Measurements from ENCODE around the gene PRICKLE1. TPM values are rescaled to one million over a fixed set of nuclear protein-coding genes. Genes with fewer than 3 reads are reported as not detected.
A peak's percentile ranks its signal among the peaks of the same experiment; 100 is the strongest.

The PRICKLE1 gene
- polyA plus RNA-seq, 1 donor from 2014 or later = 20.6 TPM

DNA sequence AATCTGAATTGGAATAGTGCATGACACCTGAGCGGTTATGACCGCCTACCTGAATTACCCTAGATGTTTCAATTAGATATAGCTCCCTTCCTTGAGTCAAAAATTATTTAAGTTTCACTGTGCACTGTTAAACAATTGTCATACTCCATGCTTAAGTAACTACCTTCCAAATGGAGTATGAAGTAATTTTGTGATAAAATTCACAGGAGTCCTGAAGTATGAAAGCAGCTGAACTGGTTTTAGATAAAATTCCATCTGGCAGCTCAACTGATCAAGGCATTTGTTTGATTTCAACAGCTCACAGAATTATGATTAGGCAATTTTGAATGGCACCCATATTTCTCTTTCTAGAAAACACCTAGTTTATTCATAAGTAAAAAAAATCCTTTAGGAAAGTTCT, 19.5 kb downstream of the PRICKLE1 start:
- H3K27ac ChIP-seq (ENCODE audit: low read length) = no peak overlapping the region

DNA sequence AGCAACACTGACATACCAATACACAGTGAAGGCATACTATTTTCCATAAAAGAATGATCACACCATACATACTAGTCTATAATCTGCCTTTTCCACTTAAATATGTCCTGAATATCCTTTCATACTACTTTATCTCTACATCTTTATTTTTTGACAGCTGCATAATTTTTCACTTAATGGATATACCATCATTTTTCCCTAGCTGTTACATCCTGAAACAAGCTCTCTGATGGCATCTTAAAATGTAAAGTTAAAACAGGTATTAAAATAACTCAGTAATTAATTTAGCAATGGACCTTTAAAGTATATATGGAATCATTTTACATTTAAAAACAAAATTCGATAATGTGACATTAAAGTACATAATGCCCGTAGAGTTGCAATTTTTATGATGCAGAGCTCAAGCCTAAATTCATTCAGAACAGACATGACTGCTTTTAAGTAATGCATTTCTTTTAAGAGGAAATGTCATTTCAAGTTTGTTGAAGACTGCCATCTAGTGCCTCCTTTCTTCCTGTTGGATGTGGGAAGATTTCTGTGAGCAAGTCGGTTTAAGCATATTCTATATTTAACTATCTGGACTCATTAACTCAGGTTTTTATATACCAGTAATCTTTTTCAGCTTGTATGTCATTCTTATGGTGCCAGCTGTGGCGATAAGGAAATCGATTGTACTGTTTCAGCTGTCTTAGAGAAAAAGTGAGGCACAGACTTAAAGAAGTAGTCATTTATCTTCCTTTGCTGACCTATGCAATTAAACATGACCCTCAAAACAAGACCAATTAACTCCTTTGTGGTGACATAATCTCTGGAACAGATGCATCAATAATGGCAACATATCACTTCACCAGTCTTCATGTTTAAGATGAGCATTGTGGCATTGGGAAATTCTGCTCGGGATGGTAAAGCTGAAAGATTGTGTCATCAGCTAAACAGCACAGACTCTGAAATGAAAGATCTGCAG, 20.3 kb downstream of the PRICKLE1 start:
- Histone ChIP-seq H3K9ac (ENCODE audit: low read length) (no peak overlapping the region), H3F3A (ENCODE audit: insufficient read depth, low read length, poor library complexity, severe bottlenecking) (no peaks in the 10 kb centered on the region), H3K4me3 (ENCODE audit: low read length) (no peak overlapping the region), H3K4me2 (ENCODE audit: low read length) (no peak overlapping the region), H3K36me3 (ENCODE audit: insufficient read depth, low read length) (no peaks in the 10 kb centered on the region), H2AFZ (ENCODE audit: low read depth, low read length) (no peak overlapping the region), H3K27me3 (ENCODE audit: insufficient read depth, low read depth, low read length) (no peaks in the 10 kb centered on the region), H3K79me2 (replicated peaks; ENCODE audit: insufficient read depth, low read length) (peaks cover 18% of the 10 kb centered on the region), H3K9me3 (ENCODE audit: low read length) (no peaks in the 10 kb centered on the region), H3K27ac (ENCODE audit: low read length) (no peak overlapping the region), H4K20me1 (ENCODE audit: insufficient read depth) (no peaks in the 10 kb centered on the region), H3K9me2 (ENCODE audit: insufficient read depth, low read length) (no peaks in the 10 kb centered on the region)
- TF ChIP-seq EZH2 (IDR thresholded peaks at IDR 0.05; ENCODE audit: borderline replicate concordance, insufficient read depth, low read length, poor library complexity, severe bottlenecking) = no peak
- TF ChIP-seq SMC3 (conservative IDR thresholded peaks at IDR 0.05; ENCODE audit: poor library complexity) = peak; percentile 65
- TF ChIP-seq MXI1 (conservative IDR thresholded peaks at IDR 0.05; ENCODE audit: poor library complexity, severe bottlenecking) = no peak
- TF ChIP-seq RAD21 (conservative IDR thresholded peaks at IDR 0.05) = peak; percentile 67
- TF ChIP-seq, protein P1, sequence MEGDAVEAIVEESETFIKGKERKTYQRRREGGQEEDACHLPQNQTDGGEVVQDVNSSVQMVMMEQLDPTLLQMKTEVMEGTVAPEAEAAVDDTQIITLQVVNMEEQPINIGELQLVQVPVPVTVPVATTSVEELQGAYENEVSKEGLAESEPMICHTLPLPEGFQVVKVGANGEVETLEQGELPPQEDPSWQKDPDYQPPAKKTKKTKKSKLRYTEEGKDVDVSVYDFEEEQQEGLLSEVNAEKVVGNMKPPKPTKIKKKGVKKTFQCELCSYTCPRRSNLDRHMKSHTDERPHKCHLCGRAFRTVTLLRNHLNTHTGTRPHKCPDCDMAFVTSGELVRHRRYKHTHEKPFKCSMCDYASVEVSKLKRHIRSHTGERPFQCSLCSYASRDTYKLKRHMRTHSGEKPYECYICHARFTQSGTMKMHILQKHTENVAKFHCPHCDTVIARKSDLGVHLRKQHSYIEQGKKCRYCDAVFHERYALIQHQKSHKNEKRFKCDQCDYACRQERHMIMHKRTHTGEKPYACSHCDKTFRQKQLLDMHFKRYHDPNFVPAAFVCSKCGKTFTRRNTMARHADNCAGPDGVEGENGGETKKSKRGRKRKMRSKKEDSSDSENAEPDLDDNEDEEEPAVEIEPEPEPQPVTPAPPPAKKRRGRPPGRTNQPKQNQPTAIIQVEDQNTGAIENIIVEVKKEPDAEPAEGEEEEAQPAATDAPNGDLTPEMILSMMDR (IDR thresholded peaks at IDR 0.05; ENCODE audit: poor library complexity, severe bottlenecking) = peak; percentile 69
- no peak for TF ChIP-seq EP300 (conservative IDR thresholded peaks at IDR 0.05; ENCODE audit: poor library complexity, severe bottlenecking)
- TF ChIP-seq, protein P2, sequence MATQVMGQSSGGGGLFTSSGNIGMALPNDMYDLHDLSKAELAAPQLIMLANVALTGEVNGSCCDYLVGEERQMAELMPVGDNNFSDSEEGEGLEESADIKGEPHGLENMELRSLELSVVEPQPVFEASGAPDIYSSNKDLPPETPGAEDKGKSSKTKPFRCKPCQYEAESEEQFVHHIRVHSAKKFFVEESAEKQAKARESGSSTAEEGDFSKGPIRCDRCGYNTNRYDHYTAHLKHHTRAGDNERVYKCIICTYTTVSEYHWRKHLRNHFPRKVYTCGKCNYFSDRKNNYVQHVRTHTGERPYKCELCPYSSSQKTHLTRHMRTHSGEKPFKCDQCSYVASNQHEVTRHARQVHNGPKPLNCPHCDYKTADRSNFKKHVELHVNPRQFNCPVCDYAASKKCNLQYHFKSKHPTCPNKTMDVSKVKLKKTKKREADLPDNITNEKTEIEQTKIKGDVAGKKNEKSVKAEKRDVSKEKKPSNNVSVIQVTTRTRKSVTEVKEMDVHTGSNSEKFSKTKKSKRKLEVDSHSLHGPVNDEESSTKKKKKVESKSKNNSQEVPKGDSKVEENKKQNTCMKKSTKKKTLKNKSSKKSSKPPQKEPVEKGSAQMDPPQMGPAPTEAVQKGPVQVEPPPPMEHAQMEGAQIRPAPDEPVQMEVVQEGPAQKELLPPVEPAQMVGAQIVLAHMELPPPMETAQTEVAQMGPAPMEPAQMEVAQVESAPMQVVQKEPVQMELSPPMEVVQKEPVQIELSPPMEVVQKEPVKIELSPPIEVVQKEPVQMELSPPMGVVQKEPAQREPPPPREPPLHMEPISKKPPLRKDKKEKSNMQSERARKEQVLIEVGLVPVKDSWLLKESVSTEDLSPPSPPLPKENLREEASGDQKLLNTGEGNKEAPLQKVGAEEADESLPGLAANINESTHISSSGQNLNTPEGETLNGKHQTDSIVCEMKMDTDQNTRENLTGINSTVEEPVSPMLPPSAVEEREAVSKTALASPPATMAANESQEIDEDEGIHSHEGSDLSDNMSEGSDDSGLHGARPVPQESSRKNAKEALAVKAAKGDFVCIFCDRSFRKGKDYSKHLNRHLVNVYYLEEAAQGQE (IDR thresholded peaks at IDR 0.05; ENCODE audit: borderline replicate concordance) = no peak
- no peak for TF ChIP-seq POLR2AphosphoS5 (IDR thresholded peaks at IDR 0.05)

More for the DNA sequence above, 19.5 kb downstream of the PRICKLE1 start:
- H2AFZ ChIP-seq (ENCODE audit: low read depth, low read length) = no peak overlapping the region
- H3K4me2 ChIP-seq (ENCODE audit: low read length) = no peak overlapping the region
- peaks cover 18% of the 10 kb centered on the region for H3K79me2 ChIP-seq (replicated peaks; ENCODE audit: insufficient read depth, low read length)
- H3K9me3 ChIP-seq (ENCODE audit: low read length) = no peaks in the 10 kb centered on the region
- H3K27me3 ChIP-seq (ENCODE audit: insufficient read depth, low read depth, low read length) = no peaks in the 10 kb centered on the region
- H3F3A ChIP-seq (ENCODE audit: insufficient read depth, low read length, poor library complexity, severe bottlenecking) = no peaks in the 10 kb centered on the region
- H4K20me1 ChIP-seq (ENCODE audit: insufficient read depth) = no peaks in the 10 kb centered on the region
- TF ChIP-seq MXI1 (conservative IDR thresholded peaks at IDR 0.05; ENCODE audit: poor library complexity, severe bottlenecking) = no peak
- TF ChIP-seq RAD21 (conservative IDR thresholded peaks at IDR 0.05) = no peak
- TF ChIP-seq, protein P2 (IDR thresholded peaks at IDR 0.05; ENCODE audit: borderline replicate concordance) = no peak
- TF ChIP-seq POLR2AphosphoS5 (IDR thresholded peaks at IDR 0.05) = no peak
- no peak for TF ChIP-seq SMC3 (conservative IDR thresholded peaks at IDR 0.05; ENCODE audit: poor library complexity)
- TF ChIP-seq, protein P1 (IDR thresholded peaks at IDR 0.05; ENCODE audit: poor library complexity, severe bottlenecking) = no peak
- no peak for TF ChIP-seq EP300 (conservative IDR thresholded peaks at IDR 0.05; ENCODE audit: poor library complexity, severe bottlenecking)
- TF ChIP-seq TAF1 (IDR thresholded peaks at IDR 0.05; ENCODE audit: low read depth) = no peak
- TF ChIP-seq EZH2 (IDR thresholded peaks at IDR 0.05; ENCODE audit: borderline replicate concordance, insufficient read depth, low read length, poor library complexity, severe bottlenecking) = no peak
- no peak overlapping the region for H3K9ac ChIP-seq (ENCODE audit: low read length)
- no peaks in the 10 kb centered on the region for H3K9me2 ChIP-seq (ENCODE audit: insufficient read depth, low read length)
- H3K36me3 ChIP-seq (ENCODE audit: insufficient read depth, low read length) = no peaks in the 10 kb centered on the region
- no peak overlapping the region for H3K4me3 ChIP-seq (ENCODE audit: low read length)
